NB4 (cell line): ENCODE measurements around the gene ACD.

ENCODE experiments used
- CTCF ChIP-seq: IDR thresholded peaks from one replicate; pipeline ENCODE4 v1.5.1; 2012; ENCODE audit warnings: low read depth, low read length
- MYC ChIP-seq: IDR thresholded peaks from 2 replicates; pipeline ENCODE4 v1.6.1; 2011; ENCODE audit warnings: low read depth, low read length
- POLR2A ChIP-seq: IDR thresholded peaks from 2 replicates; pipeline ENCODE4 v1.6.1; 2011; ENCODE audit warnings: mild to moderate bottlenecking; ENCODE audit not compliant: insufficient read length; ENCODE audit errors: extremely low read depth

- no peak for TF ChIP-seq POLR2A
- no peak for TF ChIP-seq CTCF
- no peak for TF ChIP-seq MYC
These were observed 42.1 kb upstream of the ACD start for GRCh38 chr16:67702130-67702529.
